Endothelial cell of umbilical vein (primary cell): Measurements from ENCODE around the gene USP43.

Source experiments
- CTCF ChIP-seq, 2 donors: IDR thresholded peaks; 1 replicate in 1 of 2; 2 replicates in 1 of 2; pipeline ENCODE4 v1.5.1; 2011; ENCODE audit warnings: low read length in 2 of 2, mild to moderate bottlenecking in 2 of 2, moderate library complexity in 2 of 2, control low read depth in 1 of 2, inconsistent platforms in 1 of 2, low read depth in 1 of 2; ENCODE audit not compliant: insufficient read depth in 1 of 2; ENCODE audit errors: extremely low read depth in 1 of 2
- EZH2 ChIP-seq: IDR thresholded peaks from 2 replicates; pipeline ENCODE4 v1.6.1; 2012; ENCODE audit warnings: borderline replicate concordance, low read depth, mild to moderate bottlenecking, moderate library complexity, low read length, inconsistent platforms; ENCODE audit not compliant: severe bottlenecking

GRCh38 chr17:9672691-9673090, 27.4 kb downstream of the USP43 start:
- TF ChIP-seq EZH2 (no peak), CTCF (IDR thresholded peaks at IDR 0.05; ENCODE audit: extremely low read depth in 1 of 2, insufficient read depth in 1 of 2, low read depth in 1 of 2, low read length in 2 of 2) (no peak)
